Measurements from ENCODE around the gene IBTK.
"Not testable (repeated sequence)": the region's sequence is repeated elsewhere in the genome, so short reads cannot be mapped to it uniquely, and the experiment has no call there.

IBTK gene

GRCh38 chr6:82247505-82248272, at the start of gene IBTK:
Gene IBTK (minus strand): TSS chr6:82247744. CDS start chr6:82240486, 7,258 bp downstream.
- DNase-seq (ENCODE audit: low spot score): peak; percentile 85

- no peak for DNase-seq (ENCODE audit: low spot score)
Measured at GRCh38 chr6:82283771-82284410, 36.3 kb upstream of the IBTK start.

- not testable (repeated sequence) for DNase-seq (ENCODE audit: low spot score)
Measured at GRCh38 chr6:82281550-82281949, 34.0 kb upstream of the IBTK start.

- no peak for DNase-seq (ENCODE audit: low spot score)
Measured at GRCh38 chr6:82277686-82278085, 30.1 kb upstream of the IBTK start.

GRCh38 chr6:82275686-82276085, 28.1 kb upstream of the IBTK start:
- DNase-seq (ENCODE audit: low spot score): no peak

GRCh38 chr6:82273295-82273694, 25.8 kb upstream of the IBTK start:
- DNase-seq (ENCODE audit: low spot score): no peak

- no peak for DNase-seq (ENCODE audit: low spot score)
Measured at GRCh38 chr6:82270881-82271635, 23.5 kb upstream of the IBTK start.

- no peak for DNase-seq (ENCODE audit: low spot score)
Measured at GRCh38 chr6:82268301-82268846, 20.8 kb upstream of the IBTK start.

- DNase-seq (ENCODE audit: low spot score): no peak
Measured at GRCh38 chr6:82264824-82265223, 17.3 kb upstream of the IBTK start.

- DNase-seq (ENCODE audit: low spot score): no peak
Measured at GRCh38 chr6:82264321-82264720, 16.8 kb upstream of the IBTK start.

- DNase-seq (ENCODE audit: low spot score): no peak
Measured at GRCh38 chr6:82263916-82264315, 16.4 kb upstream of the IBTK start.

- no peak for DNase-seq (ENCODE audit: low spot score)
Measured at GRCh38 chr6:82260997-82261732, 13.6 kb upstream of the IBTK start.

- no peak for DNase-seq (ENCODE audit: low spot score)
Measured at GRCh38 chr6:82259389-82259788, 11.8 kb upstream of the IBTK start.

GRCh38 chr6:82257088-82257774, 9.7 kb upstream of the IBTK start:
- DNase-seq (ENCODE audit: low spot score): no peak

GRCh38 chr6:82254722-82255121, 7.2 kb upstream of the IBTK start:
- not testable (repeated sequence) for DNase-seq (ENCODE audit: low spot score)

GRCh38 chr6:82251942-82252341, 4.4 kb upstream of the IBTK start:
- no peak for DNase-seq (ENCODE audit: low spot score)

- DNase-seq (ENCODE audit: low spot score): no peak
Measured at GRCh38 chr6:82249381-82250253, 2.1 kb upstream of the IBTK start.

GRCh38 chr6:82248273-82248735, 760 bp upstream of the IBTK start:
- DNase-seq (ENCODE audit: low spot score): no peak

- peak; percentile 43 for DNase-seq (ENCODE audit: low spot score)
Measured at GRCh38 chr6:82246802-82247504, 591 bp downstream of the IBTK start.

- no peak for DNase-seq (ENCODE audit: low spot score)
Measured at GRCh38 chr6:82246370-82246769, 1.2 kb downstream of the IBTK start.

All from HuH-7.5 (cell line).